Stomach smooth muscle (tissue), 2 donors: Measurements from ENCODE around the gene SLC13A3.

Experiments used
- H3K27ac ChIP-seq: one replicate; pipeline ENCODE4 v1.7.0; 2013; ENCODE audit warnings: mild to moderate bottlenecking, low read length, inconsistent platforms
- H3K27me3 ChIP-seq, 2 donors: one replicate each; pipeline ENCODE4 v1.7.0; 2013; ENCODE audit warnings: low read length in 2 of 2; ENCODE audit not compliant: insufficient read depth in 2 of 2, control insufficient read depth in 1 of 2
- H3K36me3 ChIP-seq, 2 donors: one replicate each; pipeline ENCODE4 v1.7.0; 2013; ENCODE audit warnings: low read length in 2 of 2; ENCODE audit not compliant: control insufficient read depth in 2 of 2, insufficient read depth in 2 of 2
- H3K4me1 ChIP-seq: one replicate; pipeline ENCODE4 v1.7.0; 2013; ENCODE audit warnings: low read length; ENCODE audit not compliant: control insufficient read depth, insufficient read depth
- H3K4me3 ChIP-seq, 2 donors: one replicate each; pipeline ENCODE4 v1.7.0; 2013; ENCODE audit warnings: low read length in 2 of 2
- H3K9ac ChIP-seq, 2 donors: one replicate each; pipeline ENCODE4 v1.7.0; 2013; ENCODE audit warnings: low read length in 2 of 2, mild to moderate bottlenecking in 1 of 2
- H3K9me3 ChIP-seq, 2 donors: one replicate each; pipeline ENCODE4 v1.7.0; 2013; ENCODE audit warnings: low read length in 2 of 2; ENCODE audit not compliant: control insufficient read depth in 2 of 2
- donor health status: healthy.
- donor health status: Pancreatic carcinoma.

The SLC13A3 gene

GRCh38 chr20:46636514-46636913 is 14.7 kb downstream of the SLC13A3 start:
- Histone ChIP-seq H3K36me3 (no peaks in the 10 kb centered on the region), H3K9ac (no peak overlapping the region), H3K27ac (no peak overlapping the region), H3K4me1 (no peaks in the 10 kb centered on the region), H3K27me3 (peaks cover 0 to 2% of the 10 kb centered on the region in 2 donors), H3K9me3 (peaks cover 0 to 3% of the 10 kb centered on the region in 2 donors), H3K4me3 (no peak overlapping the region)

GRCh38 chr20:46635514-46636136 is 15.6 kb downstream of the SLC13A3 start:
- no peak overlapping the region for H3K9ac ChIP-seq
- H3K36me3 ChIP-seq: no peaks in the 10 kb centered on the region
- peaks cover 0 to 3% of the 10 kb centered on the region in 2 donors for H3K9me3 ChIP-seq
- peaks cover 0 to 2% of the 10 kb centered on the region in 2 donors for H3K27me3 ChIP-seq
- H3K4me3 ChIP-seq: no peak overlapping the region
- H3K4me1 ChIP-seq: no peaks in the 10 kb centered on the region
- H3K27ac ChIP-seq: no peak overlapping the region

- Histone ChIP-seq H3K4me1 (no peaks in the 10 kb centered on the region), H3K4me3 (no peak overlapping the region), H3K27me3 (peaks cover 0 to 2% of the 10 kb centered on the region in 2 donors), H3K27ac (no peak overlapping the region), H3K36me3 (no peaks in the 10 kb centered on the region), H3K9me3 (peaks cover 6 to 10% of the 10 kb centered on the region in 2 donors), H3K9ac (no peak overlapping the region)
Measured at GRCh38 chr20:46634528-46634927, 16.7 kb downstream of the SLC13A3 start.

GRCh38 chr20:46631874-46632446 is 19.3 kb downstream of the SLC13A3 start:
- no peaks in the 10 kb centered on the region for H3K4me1 ChIP-seq
- no peaks in the 10 kb centered on the region for H3K27me3 ChIP-seq
- no peak overlapping the region for H3K27ac ChIP-seq
- H3K9me3 ChIP-seq: peaks cover 6 to 10% of the 10 kb centered on the region in 2 donors
- H3K9ac ChIP-seq: no peak overlapping the region
- H3K4me3 ChIP-seq: no peak overlapping the region
- no peaks in the 10 kb centered on the region for H3K36me3 ChIP-seq

GRCh38 chr20:46631212-46631869 is 19.9 kb downstream of the SLC13A3 start:
- H3K27me3 ChIP-seq: no peaks in the 10 kb centered on the region
- peaks cover 6 to 10% of the 10 kb centered on the region in 2 donors for H3K9me3 ChIP-seq
- H3K4me1 ChIP-seq: no peaks in the 10 kb centered on the region
- H3K9ac ChIP-seq: no peak overlapping the region
- H3K36me3 ChIP-seq: no peaks in the 10 kb centered on the region
- no peak overlapping the region for H3K27ac ChIP-seq
- no peak overlapping the region for H3K4me3 ChIP-seq

GRCh38 chr20:46630306-46630705 is 21.0 kb downstream of the SLC13A3 start:
- Histone ChIP-seq H3K27ac (no peak overlapping the region), H3K9me3 (peaks cover 6 to 8% of the 10 kb centered on the region in 2 donors), H3K27me3 (no peaks in the 10 kb centered on the region), H3K4me1 (no peaks in the 10 kb centered on the region), H3K4me3 (no peak overlapping the region), H3K9ac (no peak overlapping the region), H3K36me3 (no peaks in the 10 kb centered on the region)

- no peaks in the 10 kb centered on the region for H3K36me3 ChIP-seq
- no peaks in the 10 kb centered on the region for H3K27me3 ChIP-seq
- H3K4me1 ChIP-seq: no peaks in the 10 kb centered on the region
- H3K27ac ChIP-seq: no peak overlapping the region
- peaks cover 8 to 11% of the 10 kb centered on the region in 2 donors for H3K9me3 ChIP-seq
- no peak overlapping the region for H3K4me3 ChIP-seq
- no peak overlapping the region for H3K9ac ChIP-seq
Measured at GRCh38 chr20:46629341-46629740, 21.9 kb downstream of the SLC13A3 start.

- Histone ChIP-seq H3K9ac (no peak overlapping the region), H3K9me3 (peaks cover 11 to 14% of the 10 kb centered on the region in 2 donors), H3K4me1 (no peaks in the 10 kb centered on the region), H3K36me3 (no peaks in the 10 kb centered on the region), H3K27me3 (no peaks in the 10 kb centered on the region), H3K27ac (no peak overlapping the region), H3K4me3 (no peak overlapping the region)
Measured at GRCh38 chr20:46627234-46627633, 24.0 kb downstream of the SLC13A3 start.

- Histone ChIP-seq H3K9me3 (peaks cover 11 to 14% of the 10 kb centered on the region in 2 donors), H3K27ac (no peak overlapping the region), H3K4me3 (no peak overlapping the region), H3K4me1 (no peaks in the 10 kb centered on the region), H3K27me3 (no peaks in the 10 kb centered on the region), H3K9ac (no peak overlapping the region), H3K36me3 (no peaks in the 10 kb centered on the region)
Measured at GRCh38 chr20:46626758-46627157, 24.5 kb downstream of the SLC13A3 start.

- Histone ChIP-seq H3K4me1 (no peaks in the 10 kb centered on the region), H3K27me3 (no peaks in the 10 kb centered on the region), H3K27ac (no peak overlapping the region), H3K4me3 (no peak overlapping the region), H3K9ac (no peak overlapping the region), H3K36me3 (no peaks in the 10 kb centered on the region), H3K9me3 (peaks cover 11 to 14% of the 10 kb centered on the region in 2 donors)
Measured at GRCh38 chr20:46625875-46626373, 25.3 kb downstream of the SLC13A3 start.

- Histone ChIP-seq H3K4me1 (no peaks in the 10 kb centered on the region), H3K27ac (no peak overlapping the region), H3K4me3 (no peak overlapping the region), H3K9me3 (peaks cover 6 to 9% of the 10 kb centered on the region in 2 donors), H3K9ac (no peak overlapping the region), H3K27me3 (no peaks in the 10 kb centered on the region), H3K36me3 (no peaks in the 10 kb centered on the region)
Measured at GRCh38 chr20:46624946-46625345, 26.3 kb downstream of the SLC13A3 start.
